Keratinocyte (primary cell): ENCODE measurements around the gene C5.

ENCODE experiments used
- CTCF ChIP-seq, 3 experiments: IDR thresholded peaks in 1 of 3; conservative IDR thresholded peaks in 1 of 3; optimal IDR thresholded peaks in 1 of 3; 2 replicates in 2 of 3; 3 replicates in 1 of 3; pipeline versions ENCODE3 to v1.5.1; 2011; ENCODE audit warnings: low read length in 3 of 3, mild to moderate bottlenecking in 3 of 3, moderate library complexity in 2 of 3, control low read depth in 1 of 3, inconsistent platforms in 1 of 3; ENCODE audit not compliant: insufficient read depth in 2 of 3; ENCODE audit errors: extremely low read depth in 1 of 3
- EZH2 ChIP-seq: IDR thresholded peaks from one replicate; pipeline ENCODE4 v1.6.1; 2012; ENCODE audit warnings: inconsistent platforms, mild to moderate bottlenecking, low read length, moderate library complexity

- TF ChIP-seq CTCF (optimal IDR thresholded peaks at IDR 0.05 in 1 of 3, IDR thresholded peaks at IDR 0.05 in 1 of 3, conservative IDR thresholded peaks at IDR 0.05 in 1 of 3; ENCODE audit: extremely low read depth in 1 of 3, insufficient read depth in 2 of 3, low read length in 3 of 3): peak; percentile 48 to 66 (median 66)
- TF ChIP-seq EZH2: no peak
These were observed 10.0 kb upstream of the C5 start for GRCh38 chr9:121059998-121060636.
